ENCODE measurements around the gene KLHL25.
"Not testable (repeated sequence)": the region's sequence is repeated elsewhere in the genome, so short reads cannot be mapped to it uniquely, and the experiment has no call there.

The KLHL25 gene

DNA sequence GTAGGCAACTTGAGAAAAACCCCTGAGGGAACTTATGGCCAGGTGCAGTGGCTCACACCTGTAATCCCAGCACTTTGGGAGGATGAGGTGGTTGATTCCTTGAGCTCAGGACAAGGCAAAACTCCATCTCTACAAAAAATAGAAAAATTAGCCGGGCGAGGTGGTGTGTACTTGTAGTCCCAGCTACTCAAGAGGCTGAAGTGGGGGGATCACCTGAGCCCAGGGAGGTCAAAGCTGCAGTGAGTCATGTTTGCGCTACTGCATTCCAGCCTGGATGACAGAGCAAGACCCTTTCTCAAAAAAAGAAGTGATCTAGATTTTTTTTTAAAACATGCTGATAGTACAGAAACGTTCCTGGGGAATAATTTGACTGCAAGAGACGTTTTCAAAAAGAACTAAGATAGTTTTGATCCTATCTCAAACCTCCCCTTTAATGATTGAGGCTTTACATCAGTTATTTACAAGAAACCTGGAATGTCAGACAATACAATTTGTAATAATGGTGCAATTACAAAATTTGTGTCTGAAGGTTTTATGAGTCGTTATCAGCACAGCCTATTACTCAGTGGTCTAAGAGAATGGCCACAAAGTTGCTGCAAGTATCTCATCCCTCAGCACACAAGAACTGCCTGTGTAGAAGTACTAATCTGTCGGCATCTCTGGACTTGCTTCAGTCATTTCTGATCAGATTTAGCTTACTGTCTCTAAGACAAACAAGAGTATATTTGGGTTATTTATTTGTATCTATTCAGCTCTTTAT lies 32.2 kb upstream of the KLHL25 start:
- no peak for TF ChIP-seq POLR2A (IDR thresholded peaks at IDR 0.05; ENCODE audit: low read length)
- TF ChIP-seq GATA1 (IDR thresholded peaks at IDR 0.05; ENCODE audit: low read depth, low read length): no peak
- no peak for DNase-seq

DNA sequence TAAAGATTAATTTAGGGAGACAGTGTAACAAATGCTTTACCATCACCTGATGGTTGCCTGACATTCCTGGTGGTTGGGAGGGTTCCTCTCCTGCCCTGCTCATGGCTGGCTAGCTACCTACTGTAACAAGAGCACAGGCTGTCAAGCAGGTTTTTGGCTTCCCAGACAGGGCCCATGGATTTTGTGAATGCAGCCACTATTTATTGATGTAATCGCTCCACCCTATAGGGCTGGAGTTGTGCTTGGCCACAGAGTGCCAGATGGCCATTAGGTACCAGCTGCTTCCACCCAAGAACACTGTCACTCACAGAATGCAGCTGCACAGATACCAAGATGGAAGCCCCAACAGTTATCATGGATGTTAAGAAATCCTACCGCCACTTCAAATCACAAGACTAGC lies 31.0 kb upstream of the KLHL25 start:
- TF ChIP-seq GATA1 (IDR thresholded peaks at IDR 0.05; ENCODE audit: low read depth, low read length): no peak
- TF ChIP-seq POLR2A (IDR thresholded peaks at IDR 0.05; ENCODE audit: low read length): no peak

DNA sequence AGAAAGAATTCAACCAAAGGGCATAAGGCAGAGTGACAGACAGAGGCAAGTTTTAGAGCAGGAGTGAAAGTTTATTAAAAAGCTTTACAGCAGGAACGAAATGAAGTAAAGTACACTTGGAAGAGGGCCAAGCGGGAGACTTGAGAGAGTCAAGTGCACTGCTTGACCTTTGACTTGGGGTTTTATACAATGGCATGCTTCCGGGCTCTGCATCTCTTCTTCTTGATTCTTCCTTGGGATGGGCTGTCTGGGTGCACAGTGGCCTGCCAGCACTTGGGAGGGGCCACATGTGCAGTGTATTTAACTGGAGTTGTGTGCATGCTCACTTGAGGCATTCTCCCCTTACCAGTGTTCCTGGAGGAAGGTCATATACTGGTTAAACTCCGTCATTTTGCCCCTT lies 30.4 kb upstream of the KLHL25 start:
- no peak for DNase-seq
- TF ChIP-seq POLR2A (IDR thresholded peaks at IDR 0.05; ENCODE audit: low read length): no peak
- no peak for TF ChIP-seq GATA1 (IDR thresholded peaks at IDR 0.05; ENCODE audit: low read depth, low read length)

More for the DNA sequence above, 31.0 kb upstream of the KLHL25 start:
- no peak for DNase-seq

DNA sequence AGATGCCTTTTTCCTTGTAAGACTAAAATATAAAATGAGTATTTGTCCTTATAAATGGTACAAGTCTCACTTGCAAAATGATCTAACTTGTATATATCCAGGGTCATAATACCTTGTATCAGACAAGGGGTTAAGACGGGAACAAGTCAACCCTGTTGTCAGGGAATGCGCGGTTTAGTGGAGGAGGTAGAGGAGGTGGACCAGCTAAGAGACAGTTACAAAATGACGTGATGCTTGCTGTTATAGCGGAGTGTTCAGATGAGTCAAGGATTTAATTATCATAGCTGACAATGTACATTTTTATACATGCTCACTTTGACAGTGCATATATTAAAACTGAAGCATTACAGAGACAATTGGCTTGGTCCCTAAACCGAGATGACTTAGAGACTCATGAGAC lies 26.8 kb upstream of the KLHL25 start:
- DNase-seq: no peak
- TF ChIP-seq POLR2A (IDR thresholded peaks at IDR 0.05; ENCODE audit: low read length): no peak
- TF ChIP-seq GATA1 (IDR thresholded peaks at IDR 0.05; ENCODE audit: low read depth, low read length): no peak

DNA sequence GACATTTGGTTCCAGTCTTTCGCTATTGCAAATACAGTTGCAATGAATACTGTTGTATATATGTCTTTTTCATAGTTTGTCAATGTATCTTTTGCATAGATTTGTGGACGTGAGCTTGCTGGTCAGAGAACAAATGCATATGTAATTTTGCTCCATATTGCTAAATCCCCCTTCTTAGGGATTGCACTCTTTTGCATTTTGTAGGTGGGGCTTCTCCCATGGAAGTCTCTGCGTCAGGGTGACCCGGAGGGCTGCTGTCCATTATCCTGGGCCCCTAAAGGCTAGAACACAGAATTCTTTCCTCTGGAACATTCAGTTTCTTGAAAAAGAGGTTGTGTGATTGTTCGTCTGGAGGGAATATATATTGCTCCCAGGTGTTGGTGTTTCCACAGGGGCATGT lies 25.2 kb upstream of the KLHL25 start:
- DNase-seq: no peak
- no peak for TF ChIP-seq POLR2A (IDR thresholded peaks at IDR 0.05; ENCODE audit: low read length)
- TF ChIP-seq GATA1 (IDR thresholded peaks at IDR 0.05; ENCODE audit: low read depth, low read length): no peak

DNA sequence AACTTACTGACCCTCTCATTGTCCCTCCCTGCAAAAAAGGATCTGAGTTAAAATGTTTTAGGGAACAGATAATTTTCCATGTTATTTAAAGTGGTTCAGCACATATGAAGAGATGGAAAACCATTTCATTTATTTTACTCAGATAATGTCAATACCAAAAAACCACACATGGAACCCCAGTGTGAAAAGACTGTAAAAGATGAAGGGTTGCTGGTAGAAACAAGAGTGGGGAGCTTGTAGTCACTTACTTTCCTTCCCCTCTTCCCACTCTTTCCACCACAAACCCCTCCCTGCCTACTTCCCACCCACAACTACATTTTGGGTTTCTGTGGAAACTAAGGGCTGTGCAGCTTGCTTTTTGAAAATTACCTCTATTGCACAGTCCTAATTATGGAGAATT lies 18.5 kb upstream of the KLHL25 start:
- no peak for TF ChIP-seq GATA1 (IDR thresholded peaks at IDR 0.05; ENCODE audit: low read depth, low read length)
- TF ChIP-seq POLR2A (IDR thresholded peaks at IDR 0.05; ENCODE audit: low read length): no peak
- no peak for DNase-seq

DNA sequence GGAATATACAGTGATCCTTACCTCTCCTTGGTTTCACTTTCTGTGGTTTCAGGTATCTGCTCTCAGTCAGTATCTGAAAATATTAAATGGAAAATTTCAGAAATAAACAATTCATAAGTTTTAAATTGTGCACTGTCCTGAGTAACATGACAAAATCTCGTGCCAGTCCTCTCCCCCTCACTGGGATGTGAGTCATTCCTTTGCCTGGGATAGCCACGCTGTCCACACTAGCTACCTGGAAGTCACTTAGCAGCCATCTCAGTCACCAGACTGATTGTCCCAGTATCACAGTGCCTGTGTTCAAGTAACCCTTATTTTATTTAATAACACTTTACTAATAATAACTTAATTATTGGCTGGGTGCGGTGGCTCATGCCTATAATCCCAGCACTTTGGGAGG lies 15.3 kb upstream of the KLHL25 start:
- TF ChIP-seq POLR2A (IDR thresholded peaks at IDR 0.05; ENCODE audit: low read length): no peak
- no peak for TF ChIP-seq GATA1 (IDR thresholded peaks at IDR 0.05; ENCODE audit: low read depth, low read length)
- no peak for DNase-seq

DNA sequence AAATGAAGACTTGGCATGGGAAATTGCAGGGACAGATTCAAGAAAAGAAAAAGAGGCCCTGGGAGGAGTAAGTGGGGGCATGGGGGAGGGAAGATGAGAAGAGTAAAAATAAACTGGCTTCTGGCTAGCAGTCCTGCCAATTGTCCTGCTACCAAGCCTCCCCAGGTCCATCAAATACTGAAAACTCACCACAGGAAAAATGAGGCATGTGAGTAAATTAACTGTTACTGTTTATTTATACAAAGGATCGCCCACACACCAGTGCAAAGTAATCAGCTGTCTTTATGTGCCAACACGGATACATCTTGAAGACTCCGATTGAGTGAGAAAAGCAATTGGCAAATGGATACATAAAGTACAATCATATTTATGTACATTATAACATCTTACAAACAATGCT lies 10.7 kb upstream of the KLHL25 start:
- TF ChIP-seq POLR2A (IDR thresholded peaks at IDR 0.05; ENCODE audit: low read length) (no peak), GATA1 (IDR thresholded peaks at IDR 0.05; ENCODE audit: low read depth, low read length) (no peak)

DNA sequence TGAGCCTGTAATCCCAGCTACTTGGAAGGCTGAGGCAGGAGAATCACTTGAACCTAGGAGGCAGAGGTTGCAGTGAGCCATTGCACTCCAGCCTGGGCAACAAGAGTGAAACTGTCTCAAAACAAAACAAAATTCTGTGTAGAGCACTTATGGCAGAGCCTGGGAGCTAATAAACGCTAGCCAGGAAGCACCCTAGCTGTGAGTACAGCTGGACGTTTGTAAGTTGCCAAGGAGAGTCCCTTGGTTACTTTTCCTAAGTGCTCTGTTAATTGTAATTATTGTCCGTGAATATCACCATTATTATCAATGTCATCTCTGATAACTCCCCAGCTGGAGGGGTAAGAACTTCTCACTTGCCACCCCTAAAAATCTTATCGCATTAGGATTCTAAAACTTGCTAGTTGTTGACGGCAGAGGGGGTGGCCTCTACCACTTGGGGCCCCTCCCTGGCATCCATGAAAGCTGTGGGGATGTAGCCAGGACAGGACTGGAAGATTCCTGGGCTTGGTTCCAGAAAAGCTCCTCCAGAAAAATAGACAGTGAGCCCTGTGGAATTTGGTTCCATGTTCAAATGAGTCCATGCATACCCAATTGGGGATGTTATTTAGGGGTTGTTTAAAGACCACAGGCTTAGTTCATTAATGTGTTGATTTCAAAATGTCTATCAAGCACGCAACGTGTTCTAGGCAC lies 9.9 kb upstream of the KLHL25 start:
- no peak for DNase-seq
- TF ChIP-seq POLR2A (IDR thresholded peaks at IDR 0.05; ENCODE audit: low read length): no peak

More for the DNA sequence above, 10.7 kb upstream of the KLHL25 start:
- DNase-seq: no peak

DNA sequence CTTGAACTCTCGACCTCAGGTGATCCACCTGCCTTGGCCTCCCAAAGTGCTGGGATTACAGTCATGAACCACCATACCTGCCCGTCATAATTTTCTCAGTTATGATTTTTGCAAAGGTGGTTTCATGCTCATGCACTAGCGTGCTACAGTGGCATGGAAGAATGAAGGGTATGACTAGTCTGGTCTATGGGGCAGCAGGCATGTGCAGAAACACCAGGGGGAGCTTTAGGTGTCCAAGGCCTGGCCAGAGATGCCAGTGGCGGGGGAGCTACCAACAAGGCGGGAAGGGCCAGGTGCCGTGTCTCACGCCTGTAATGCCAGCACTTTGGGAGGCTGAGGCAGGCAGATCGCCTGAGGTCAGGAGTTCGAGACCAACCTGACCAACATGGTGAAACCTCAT lies 7.9 kb upstream of the KLHL25 start:
- not testable (repeated sequence) for DNase-seq

DNA sequence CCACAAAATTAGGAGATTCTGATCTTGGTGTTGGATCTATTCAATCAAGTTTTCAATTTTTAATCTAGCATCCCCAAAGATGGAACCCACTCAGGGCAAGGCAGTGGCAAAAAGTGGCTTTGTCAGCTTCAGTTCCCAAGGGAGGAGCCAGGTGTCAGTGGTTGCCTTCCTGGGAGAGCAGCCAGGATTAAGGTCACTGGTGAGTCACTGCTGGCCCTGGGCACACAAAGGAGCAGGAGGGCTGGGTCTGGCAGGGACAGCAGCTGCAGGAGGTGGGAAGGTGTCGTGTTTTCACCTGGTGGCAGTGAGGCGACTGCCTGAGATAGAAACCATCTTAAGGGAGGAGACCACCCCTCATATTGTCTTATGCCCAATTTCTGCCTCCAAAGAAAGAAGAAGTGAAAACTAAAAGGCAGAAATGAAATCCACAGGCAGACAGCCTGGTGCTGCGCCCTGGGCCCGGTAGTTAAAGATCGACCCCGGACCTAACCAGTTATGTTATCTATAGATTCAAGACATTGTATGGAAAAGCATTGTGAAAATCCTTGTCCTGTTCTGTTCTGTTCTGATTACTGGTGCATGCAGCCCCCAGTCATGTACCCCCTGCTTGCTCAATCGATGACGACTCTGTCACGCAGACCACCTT lies 5.9 kb upstream of the KLHL25 start:
- DNase-seq: no peak
- TF ChIP-seq POLR2A (IDR thresholded peaks at IDR 0.05; ENCODE audit: low read length) (no peak), GATA1 (IDR thresholded peaks at IDR 0.05; ENCODE audit: low read depth, low read length) (no peak)

DNA sequence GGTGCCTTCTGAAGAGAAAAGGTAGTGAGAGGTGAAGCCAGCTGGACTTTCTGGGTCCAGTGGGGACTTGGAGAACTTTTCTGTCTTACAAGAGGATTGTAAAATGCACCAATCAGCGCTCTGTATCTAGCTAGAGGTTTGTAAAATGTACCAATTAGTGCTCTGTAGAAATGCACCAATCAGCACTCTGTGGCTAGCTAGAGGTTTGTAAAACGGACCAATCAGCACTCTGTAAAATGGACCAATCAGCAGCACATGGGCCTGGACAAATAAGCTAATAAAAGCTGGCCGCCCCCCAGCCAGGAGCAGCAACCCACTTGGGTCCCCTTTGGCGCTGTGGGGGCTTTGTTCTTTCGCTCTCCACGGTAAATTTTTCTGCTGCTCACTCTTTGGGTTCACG lies 1.6 kb upstream of the KLHL25 start:
- DNase-seq: peak in 1 of 2 experiments; percentile 11

DNA sequence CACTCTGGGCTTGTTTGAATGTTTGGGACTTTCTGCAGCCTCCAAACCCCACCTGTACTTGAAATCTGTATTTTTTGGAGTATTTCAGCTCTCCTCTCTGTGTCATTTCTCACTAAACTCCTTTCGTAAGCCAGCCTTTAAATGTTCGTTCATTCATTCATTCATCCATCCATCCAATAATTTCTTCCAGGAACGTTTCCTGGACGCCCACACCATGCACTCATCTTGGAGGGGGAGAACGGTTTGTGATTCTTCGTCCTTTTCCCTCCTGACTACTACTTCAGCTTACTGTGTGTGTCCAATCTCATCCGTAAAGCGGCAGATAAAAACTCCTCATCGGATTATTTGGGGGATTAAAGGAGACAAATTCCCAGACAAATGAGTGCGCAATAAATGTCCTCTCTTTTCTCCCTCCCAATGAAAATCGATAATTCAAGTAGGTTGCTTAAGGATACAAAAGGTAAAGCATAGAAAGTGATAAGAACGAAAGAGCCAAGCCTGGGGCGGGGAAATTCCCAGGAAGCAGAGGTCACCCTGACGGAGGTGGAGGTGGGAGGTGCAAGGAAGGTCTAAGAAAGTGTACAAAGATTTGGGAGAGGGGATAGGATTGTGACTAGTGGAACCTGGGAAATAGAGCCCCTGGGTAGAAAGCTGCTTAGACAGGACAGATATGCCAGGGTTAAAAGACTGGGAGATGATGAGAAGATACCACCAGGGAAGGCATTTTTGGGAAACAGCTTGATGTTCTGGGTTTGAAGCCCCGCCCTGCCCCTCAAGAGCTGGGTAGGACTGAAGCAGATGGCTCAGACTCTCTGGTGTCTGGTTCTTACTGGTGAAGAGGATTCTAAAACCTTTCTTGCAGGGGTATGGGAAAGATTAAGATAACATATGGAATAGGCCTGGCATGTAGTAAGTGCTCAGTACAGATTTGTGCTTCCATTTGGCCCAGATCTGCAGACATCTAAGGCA lies 896 bp upstream of the KLHL25 start:
- TF ChIP-seq POLR2A (IDR thresholded peaks at IDR 0.05; ENCODE audit: low read length): no peak
- no peak for TF ChIP-seq GATA1 (IDR thresholded peaks at IDR 0.05; ENCODE audit: low read depth, low read length)
- no peak for DNase-seq

Data from erythroblast (primary cell).